ENCODE data around the gene VAV2.

DNA sequence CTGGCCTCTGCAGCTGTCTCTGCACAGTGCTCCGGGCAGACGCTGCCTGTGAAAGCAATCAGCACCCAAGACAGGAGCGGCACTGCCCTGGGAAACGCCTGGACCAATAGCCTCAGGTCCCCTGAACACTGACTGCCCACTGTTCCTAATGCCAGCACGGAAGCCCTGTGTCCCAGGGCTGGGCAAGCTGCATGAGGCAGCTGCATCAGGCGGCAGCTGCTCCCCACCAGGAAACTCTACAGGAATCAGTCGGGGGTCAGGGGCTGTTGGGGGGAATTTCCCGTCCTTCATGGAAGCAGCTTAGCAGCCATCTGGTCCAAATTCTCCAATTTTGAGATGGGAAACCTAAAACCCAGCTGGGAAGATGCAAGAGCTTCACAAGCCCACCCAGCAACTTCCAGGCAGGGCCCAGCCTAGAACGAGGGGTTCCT is 118.6 kb downstream of the VAV2 start:
- TF ChIP-seq CTCF (conservative IDR thresholded peaks at IDR 0.05; ENCODE audit: low read depth, low read length) (no peak), FOS (IDR thresholded peaks at IDR 0.05; ENCODE audit: low read depth, low read length) (no peak), POLR2A (IDR thresholded peaks at IDR 0.05; ENCODE audit: low read depth, low read length) (no peak), RFX5 (IDR thresholded peaks at IDR 0.05; ENCODE audit: low read depth, low read length) (no peak), NFE2L2 (IDR thresholded peaks at IDR 0.05; ENCODE audit: low read depth, low read length) (no peak), CEBPB (IDR thresholded peaks at IDR 0.05; ENCODE audit: low read depth, low read length) (no peak), SMC3 (IDR thresholded peaks at IDR 0.05; ENCODE audit: low read depth, low read length) (no peak), USF2 (IDR thresholded peaks at IDR 0.05; ENCODE audit: low read depth, low read length) (no peak), RAD21 (IDR thresholded peaks at IDR 0.05; ENCODE audit: low read length) (no peak), MAFK (IDR thresholded peaks at IDR 0.05; ENCODE audit: low read depth, low read length) (no peak), MXI1 (IDR thresholded peaks at IDR 0.05; ENCODE audit: borderline replicate concordance, low read depth, low read length) (no peak), BHLHE40 (IDR thresholded peaks at IDR 0.05; ENCODE audit: low read depth, low read length) (no peak), RCOR1 (IDR thresholded peaks at IDR 0.05; ENCODE audit: insufficient replicate concordance, low read length) (no peak)
- TF ChIP-seq, protein P1, sequence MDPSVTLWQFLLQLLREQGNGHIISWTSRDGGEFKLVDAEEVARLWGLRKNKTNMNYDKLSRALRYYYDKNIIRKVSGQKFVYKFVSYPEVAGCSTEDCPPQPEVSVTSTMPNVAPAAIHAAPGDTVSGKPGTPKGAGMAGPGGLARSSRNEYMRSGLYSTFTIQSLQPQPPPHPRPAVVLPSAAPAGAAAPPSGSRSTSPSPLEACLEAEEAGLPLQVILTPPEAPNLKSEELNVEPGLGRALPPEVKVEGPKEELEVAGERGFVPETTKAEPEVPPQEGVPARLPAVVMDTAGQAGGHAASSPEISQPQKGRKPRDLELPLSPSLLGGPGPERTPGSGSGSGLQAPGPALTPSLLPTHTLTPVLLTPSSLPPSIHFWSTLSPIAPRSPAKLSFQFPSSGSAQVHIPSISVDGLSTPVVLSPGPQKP (IDR thresholded peaks at IDR 0.05; ENCODE audit: borderline replicate concordance, low read depth, low read length), result no peak
